Fibroblast of skin of left biceps (primary cell): ENCODE measurements around the gene ALKBH1.
"Not testable (repeated sequence)": the region's sequence is repeated elsewhere in the genome, so short reads cannot be mapped to it uniquely, and the experiment has no call there.

ENCODE experiments used
- DNase-seq, 2 experiments: peaks; one replicate each; pipeline ENCODE4 v3.0.0-alpha.2; 2013; ENCODE audit warnings: low read depth in 2 of 2

The ALKBH1 gene

DNA sequence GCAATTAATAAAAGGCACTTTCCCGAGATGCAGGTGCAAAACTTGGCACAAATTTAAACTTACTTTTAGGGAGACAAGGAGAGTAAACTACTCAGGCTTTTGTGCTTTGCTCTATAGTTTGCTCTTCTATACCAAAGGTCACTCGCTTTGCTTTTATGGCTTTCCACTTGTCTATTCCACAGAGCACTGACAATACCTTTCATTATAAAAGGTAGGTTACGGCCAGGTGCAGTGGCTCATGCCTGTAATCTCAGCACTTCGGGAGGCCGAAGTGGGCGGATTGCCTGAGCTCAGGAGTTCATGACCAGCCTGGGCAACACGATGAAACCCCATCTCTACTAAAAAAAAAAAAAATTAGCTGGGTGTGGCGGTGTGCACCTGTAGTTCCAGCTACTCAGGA, 32.9 kb downstream of the ALKBH1 start:
- no peak for DNase-seq

DNA sequence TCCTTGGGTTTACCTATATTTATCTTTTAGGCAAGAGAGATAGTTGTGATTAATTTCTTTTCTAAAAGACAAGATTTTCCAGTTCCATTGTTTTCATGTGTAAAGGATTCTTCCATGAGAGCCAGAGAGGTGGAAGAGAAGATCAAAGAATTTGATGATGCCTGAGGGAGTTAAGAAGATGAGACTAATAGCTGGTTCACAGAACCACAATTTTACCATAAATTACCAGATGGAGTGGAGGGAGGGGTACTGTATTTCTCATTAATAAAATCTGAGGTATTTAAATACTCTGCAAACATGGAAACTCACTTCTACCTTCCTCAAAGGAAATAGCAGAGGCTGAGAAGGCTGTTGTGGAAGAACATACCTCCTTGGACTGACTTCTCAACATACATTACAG, 34.6 kb downstream of the ALKBH1 start:
- no peak for DNase-seq

DNA sequence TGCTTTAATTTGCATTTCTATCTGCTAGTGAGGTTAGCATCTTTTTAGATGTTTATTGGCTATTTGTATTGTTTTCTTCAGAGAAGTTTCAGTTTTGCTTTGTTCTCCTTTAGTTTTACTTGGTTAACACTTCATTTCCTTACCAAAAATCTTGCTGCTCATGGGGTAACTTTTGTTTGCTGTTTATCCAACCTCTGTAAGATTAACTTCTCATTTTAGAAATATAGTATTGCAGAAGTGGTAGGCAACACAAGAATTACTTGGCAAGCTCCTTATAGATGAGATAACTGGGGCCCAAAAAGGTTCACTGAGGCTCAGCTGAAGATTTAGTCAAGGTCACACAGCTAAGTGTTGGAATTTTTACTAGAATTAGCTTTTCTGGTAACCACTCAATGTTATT, 40.5 kb downstream of the ALKBH1 start:
- DNase-seq, result no peak

DNA sequence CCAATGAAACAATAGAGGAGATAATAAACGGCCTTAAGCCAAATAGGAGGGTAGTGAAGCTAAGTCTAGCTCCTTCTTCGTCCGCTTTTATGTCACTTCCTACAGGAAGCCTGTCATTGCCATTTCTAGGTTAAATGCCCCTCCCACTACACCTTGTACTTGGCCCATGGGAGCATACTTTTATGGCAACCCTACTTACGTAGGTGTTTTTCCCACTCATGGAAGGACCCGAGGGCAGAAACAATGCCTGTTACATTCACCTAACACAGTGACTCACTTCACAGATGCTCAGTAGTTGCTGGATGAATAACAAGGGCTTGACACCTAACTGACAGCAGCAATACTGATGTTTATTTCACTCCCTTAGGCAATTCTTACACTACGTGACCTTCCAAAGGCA, 44.5 kb downstream of the ALKBH1 start:
- no peak for DNase-seq

DNA sequence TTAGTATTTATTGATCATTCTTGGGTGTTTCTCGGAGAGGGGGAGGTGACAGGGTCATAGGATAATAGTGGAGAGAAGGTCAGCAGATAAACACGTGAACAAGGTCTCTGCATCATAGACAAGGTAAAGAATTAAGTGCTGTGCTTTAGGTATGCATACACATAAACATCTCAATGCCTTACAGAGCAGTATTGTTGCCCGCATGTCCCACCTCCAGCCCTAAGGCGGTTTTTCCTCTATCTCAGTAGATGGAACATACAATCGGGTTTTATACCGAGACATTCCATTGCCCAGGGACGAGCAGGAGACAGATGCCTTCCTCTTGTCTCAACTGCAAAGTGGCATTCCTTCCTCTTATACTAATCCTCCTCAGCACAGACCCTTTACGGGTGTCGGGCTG, 46.3 kb downstream of the ALKBH1 start:
- DNase-seq, result not testable (repeated sequence)

DNA sequence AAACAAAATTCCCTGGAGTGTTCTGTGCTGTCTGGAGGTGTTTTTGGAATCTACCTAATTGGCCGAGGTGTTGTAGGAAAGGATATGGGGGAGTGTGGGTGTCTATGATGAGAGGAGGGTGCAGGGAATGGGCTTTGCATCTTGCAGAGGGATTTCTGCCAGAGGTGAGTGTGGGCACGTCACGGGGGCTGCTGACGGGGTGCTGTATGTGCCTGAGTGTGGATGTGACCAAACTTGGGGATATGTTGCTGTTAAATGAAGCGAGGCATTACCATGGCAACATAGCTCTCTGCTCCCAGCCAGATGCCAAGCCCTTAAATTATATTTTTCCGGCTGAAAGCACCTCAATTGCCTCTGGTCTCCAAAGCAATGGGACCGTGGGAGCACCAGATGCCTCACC, 47.1 kb downstream of the ALKBH1 start:
- no peak for DNase-seq

DNA sequence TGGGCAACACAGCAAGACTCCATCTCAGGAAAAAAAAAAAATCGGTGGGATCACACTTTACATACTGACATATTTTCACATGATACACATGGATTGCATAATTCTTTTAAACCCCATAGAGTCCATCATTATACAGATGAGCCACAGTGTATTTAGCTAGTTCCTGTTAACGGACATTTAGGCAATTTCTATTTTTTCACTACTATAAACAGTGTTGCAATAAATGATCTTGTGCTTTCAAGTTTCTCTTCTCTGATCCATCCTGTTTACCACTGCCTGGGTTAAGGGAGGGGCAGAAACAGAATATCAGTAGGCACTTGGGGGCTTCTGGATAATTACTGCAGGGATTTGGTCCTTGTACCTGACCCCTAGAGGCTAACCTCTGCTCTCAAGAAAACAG, 48.0 kb downstream of the ALKBH1 start:
- DNase-seq, result no peak

DNA sequence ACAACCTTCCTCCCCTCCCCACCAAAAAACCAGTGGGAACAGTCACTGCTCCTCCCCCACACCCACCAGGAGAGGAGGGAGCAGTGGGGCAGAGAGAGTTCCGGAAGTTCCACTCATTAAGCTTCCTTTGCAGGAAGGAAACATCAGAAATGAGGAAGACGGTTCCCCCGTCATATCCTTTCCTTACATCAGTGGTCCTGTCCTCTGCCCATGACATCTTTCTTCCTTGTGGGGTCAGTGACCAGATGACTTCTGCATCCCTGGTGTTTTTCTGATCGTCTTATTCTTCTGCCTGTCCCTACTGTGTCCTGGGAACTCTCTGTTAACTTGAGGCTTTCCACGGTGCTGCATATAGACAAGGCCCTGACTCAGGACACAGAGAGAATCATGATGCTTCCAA, 50.5 kb downstream of the ALKBH1 start:
- DNase-seq, result no peak

DNA sequence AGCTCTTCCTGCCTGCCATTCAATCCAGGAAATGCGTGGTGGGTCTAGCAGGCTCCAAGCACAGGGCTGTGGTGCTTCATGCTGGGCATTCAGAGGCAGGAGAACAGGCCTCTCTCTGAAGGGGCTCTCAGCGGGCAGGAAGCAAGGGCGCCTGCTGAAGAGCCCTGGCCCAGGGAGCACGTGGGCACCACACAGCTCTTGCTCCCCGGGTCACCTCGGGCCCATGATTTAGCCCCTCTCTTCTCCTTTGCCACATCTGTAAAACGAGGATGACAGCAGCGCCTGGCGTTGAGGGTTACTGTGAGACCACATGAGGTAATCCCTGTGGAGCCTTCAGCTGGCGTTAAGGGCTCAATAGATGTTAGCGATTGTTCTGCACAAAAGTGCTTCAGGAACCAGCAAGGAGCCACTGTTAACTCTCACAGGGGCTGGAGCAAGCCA, 53.8 kb downstream of the ALKBH1 start:
- DNase-seq, result no peak

DNA sequence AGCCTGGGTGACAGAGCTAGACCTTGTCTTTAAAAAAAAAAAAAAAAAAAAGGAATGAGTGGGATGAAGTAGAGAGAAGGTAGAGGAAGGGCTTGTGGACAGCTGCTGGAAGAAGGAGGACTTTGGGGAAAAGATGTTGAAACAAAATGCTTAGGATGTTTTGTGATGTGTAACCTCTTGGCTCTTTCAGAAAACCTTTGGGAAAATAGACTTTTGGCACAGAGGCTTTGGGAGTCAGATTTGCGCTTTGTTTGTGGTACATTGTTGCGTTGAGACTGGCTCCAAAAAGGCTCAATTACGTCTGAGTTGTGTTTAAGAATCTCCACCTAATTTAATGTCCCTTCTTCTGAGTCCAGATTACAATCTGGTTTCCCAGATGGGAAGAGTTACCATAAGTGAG, 58.5 kb downstream of the ALKBH1 start:
- DNase-seq, result no peak

DNA sequence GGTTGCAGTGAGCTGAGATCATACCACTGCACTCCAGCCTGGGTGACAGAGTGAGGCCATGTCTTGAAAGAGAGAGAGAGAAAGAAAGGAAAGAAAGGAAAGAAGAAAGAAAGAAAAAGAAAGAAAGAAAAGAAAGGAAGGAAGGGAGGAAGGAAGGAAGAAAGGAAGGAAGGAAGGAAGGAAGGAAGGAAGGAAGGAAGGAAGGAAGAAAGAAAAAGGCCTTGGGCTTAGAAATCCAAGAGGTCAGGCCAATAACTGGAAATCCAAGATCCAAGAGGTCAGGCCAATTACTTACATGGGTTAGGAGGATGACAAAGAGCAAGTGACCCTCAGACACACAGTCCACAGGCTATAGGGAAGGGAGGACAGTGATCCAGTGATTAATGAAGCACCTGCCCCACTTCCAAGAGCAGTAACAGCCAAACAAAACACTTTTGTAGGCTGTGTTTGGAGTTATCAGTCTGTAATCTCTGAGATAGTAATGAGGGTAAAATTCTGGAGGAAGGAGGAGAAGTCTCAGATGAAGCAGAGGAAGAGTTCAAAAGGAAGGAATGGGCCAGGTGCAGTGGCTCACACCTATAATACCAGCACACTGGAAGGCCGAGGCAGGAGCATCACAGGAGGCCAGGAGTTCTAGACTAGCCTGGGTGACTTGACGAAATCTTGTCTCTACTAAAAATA, 59.2 kb downstream of the ALKBH1 start:
- no peak for DNase-seq

DNA sequence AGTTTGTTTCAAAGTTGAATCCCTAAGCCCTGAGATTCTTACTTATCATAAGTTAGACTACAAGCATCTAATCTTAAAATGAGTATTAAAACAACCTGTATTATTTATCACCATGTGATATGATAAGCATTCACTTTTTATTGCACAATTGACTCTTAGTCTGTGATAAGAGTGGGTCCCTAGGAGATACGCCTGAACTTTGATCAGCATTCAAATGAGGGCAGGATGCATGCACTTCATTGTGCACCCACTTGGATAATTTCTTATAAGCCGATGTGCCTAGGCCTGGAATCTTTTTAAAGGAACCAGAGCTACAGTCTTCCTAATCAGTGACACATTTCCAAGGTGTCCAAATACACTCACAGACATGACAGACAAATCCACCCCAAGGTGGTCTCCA, 60.0 kb downstream of the ALKBH1 start:
- no peak for DNase-seq

DNA sequence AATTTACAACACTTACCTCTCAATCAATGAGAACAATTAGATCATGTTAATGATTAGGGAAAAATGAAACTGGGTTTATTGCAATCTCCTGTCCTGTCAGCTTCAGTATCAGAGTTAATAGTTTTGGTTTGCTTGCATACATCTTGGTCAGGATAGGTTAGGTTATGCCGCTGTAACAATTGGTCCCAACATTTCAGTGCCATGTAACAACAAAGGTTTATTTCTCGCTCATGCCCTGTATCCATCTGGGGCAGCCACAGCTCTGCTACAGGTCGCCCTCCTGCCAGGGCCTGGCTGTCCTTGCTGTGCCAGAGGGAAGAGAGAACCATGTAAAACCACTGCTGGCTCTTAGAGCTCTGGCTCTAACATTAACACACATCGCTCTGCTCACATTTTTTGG, 60.9 kb downstream of the ALKBH1 start:
- DNase-seq, result no peak

DNA sequence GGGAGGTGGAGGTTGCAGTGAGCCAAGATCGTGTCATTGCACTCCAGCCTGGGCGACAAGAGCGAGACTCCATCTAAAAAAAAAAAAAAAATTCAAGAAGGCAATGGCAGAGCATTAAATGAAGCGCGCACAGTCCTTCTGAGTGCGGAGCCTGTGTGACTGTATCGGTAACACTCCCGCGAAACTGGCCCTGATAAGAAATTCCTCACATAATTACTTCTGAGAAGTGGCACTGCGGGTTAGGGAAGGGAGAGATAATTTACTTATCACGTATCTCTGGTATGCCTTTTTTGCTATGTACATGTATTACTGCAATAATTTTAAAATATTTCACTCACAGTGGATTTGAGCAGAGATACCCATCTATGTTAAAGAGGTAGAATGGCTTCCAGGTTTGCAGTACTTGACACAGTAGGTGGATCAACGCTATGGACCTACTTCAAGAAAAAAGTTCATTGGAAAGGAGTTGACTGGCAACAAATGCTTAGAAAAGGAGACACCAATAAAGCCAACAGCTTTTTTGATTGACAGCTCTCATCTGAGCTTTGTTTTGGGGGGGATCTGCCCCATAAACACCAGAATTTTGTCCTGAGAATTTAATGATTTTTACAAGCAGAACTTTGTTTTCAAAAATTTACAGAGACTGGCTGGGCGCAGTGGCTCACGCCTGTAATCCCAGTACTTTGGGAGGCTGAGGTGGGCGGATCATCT, 62.1 kb downstream of the ALKBH1 start:
- DNase-seq, result no peak

DNA sequence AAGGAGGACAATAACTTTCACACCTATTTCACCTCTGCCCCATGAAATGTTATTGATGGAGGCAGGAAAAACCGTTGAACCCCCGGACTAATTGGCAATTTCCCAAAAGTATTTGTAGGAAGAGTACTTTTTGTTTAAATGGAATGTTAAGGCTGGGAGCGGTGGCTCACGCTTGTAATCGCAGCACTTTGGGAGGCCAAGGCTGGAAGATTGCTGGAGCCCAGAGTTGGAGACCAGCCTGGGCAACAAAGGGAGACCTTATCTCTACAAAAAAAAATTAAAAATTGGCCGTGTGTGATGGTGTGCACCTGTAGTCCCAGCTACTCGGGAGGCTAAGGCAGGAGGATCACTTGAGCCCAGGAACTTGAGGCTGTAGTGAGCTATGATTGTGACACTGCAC, 65.4 kb downstream of the ALKBH1 start:
- no peak for DNase-seq

DNA sequence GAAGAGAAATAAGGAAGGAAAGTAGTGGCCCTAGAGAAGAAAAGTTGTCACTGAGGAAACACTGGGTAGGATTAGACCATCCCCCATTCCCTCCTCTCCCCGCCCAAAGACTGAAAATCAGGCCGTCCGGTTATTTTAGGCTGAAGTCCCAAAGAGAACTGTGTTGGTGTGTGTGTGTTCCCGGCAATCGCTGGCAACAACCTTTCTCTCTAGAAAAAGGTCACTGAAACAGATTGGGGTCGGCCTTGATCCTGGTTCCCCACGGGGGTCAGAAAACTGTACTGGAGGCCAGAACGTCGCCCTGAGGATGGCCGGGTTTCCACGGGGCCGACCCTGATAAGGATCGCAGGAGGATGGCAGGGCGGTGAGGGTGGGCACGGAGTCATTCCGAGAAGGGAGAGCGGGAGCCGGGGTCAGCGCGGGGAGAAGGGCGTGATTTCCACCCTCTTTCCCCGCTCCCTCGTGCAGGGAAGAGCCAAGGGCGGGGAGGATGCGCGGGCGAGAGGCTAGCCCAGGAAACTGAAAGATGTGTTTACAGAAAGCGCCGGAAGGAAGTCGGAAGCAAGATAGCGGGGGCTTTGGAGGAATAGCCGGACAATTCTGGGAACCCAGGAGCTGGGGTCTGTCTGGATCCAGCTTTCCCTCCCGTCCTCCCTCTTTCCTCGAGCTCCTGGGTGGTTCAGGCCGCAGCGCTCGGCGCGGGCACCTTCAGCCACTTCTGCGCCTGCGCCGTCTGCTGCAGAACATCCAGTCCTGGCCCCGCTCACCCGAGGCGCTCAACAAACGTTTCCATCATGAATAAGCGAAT, 66.1 kb downstream of the ALKBH1 start:
- DNase-seq, result no peak

DNA sequence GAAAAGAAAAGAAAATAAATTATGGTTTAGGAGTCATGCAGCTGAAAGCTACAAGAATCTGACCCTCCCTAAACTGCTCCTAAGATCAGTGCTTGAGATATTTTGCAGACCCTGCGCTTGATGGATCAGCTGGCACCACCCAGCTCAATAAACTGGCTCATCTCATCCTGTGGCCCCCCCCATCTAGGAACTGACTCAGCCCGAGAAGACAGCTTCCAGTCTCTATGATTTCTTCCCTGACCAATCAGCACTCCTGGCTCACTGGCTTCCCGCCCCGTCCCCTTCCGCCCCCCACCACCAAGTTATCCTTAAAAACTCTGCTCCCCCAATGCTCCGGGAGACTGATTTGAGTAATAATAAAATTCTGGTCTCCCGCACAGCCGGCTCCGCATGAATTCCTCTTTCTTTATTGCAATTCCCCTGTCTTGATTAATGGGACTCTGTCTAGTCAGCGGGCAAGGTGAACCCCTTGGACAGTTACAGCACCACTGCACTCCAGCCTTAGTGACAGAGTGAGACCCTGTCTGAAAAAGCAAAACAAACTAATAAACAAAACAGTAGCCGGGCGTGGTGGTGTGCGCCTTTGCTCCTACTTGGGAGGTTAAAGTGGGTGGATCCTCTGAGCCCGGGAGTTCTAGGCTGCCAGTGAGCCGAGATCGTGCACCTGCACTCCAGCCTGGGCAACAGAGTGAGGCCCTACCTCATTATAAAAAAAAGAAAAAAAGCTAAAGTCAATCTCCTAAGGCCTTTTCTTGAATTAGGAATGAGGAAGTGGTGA, 66.9 kb downstream of the ALKBH1 start:
- no peak for DNase-seq

DNA sequence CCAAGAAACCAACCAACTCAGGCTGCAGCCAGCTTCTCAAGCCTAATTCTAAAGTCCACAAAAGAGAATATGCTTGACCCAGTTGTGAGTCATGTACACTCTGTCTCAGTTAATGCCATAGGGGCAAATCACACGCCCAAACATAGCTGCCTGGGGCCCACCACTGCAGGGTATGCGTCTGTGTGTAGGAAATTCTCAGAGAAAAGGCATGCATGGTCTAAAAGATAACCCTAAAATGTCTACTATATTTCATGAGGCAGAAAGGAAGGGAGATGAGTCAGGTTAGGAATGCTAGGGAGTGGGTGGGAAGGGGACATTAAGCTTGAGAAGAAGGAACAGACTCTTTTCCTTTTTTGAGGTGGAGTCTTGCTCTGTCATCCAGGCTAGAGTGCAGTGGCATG, 69.1 kb downstream of the ALKBH1 start:
- peak; percentile 53 to 56 for DNase-seq

DNA sequence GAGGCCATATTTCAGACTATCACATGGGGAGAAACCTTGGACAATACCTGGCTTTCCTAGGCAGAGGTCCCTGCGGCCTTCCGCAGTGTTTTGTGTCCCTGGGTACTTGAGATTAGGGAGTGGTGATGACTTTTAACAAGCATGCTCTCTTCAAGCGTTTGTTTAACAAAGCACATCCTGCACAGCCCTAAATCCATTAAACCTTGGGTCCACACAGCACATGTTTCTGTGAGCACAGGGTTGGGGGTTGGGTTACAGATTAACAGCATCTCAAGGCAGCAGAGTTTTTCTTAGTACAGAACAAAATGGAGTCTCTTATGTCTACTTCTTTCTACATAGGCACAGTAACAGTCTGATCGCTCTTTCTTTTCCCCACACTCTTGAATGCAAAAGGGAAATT, 72.0 kb downstream of the ALKBH1 start:
- not testable (repeated sequence) for DNase-seq

DNA sequence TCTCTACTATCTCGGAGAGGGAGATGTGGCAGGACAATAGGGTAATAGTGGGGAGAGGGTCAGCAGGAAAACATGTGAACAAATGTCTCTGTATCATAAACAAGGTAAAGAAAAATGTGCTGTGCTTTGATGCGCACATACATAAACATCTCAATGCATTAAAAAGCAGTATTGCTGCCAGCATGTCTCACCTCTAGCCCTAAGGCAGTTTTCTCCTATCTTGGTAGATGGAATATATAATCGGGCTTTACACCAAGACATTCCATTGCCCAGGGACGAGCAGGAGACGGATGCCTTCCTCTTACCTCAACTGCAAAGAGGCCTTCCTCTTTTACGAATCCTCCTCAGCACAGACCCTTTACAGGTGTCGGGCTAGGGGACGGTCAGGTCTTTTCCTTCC, 72.4 kb downstream of the ALKBH1 start:
- not testable (repeated sequence) for DNase-seq

DNA sequence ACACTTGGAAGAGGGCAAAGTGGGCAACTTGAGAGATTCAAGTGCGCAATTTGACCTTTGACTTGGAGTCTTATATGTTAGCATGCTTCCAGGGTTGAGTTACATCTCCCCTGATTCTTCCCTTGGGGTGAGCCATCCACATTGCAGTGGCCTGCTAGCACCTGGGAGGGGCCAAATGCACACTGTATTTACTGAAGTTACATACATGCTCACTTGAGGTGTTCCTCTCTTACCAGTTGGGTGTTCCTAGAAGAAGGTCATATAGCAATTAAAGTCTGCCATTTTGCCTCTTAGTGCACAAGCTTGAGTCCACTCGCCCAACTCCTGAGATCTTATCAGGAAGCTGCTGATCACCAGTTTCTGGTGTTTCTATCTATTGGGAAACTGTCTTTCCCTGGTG, 77.7 kb downstream of the ALKBH1 start:
- DNase-seq, result no peak

DNA sequence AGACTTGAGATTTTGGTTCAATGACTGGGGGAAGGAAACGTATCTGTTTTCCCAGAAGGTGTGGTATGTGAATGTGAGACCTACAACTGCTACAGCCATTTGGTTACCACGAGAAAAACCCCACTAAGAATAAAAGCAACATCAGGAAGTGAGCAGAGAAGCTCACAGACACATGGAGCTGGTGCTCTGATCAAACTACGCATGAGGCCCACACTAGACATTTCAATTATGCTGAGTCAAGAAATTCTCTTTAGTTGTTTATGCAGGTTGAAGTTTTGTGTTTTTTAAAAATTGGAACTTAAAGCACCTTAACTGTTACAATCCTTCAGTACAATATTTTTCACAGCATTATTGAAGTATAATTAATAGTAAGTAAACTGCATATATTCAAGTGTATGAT, 82.5 kb downstream of the ALKBH1 start:
- no peak for DNase-seq
